ENCODE measurements around the gene DCPS.

DCPS gene

DNA sequence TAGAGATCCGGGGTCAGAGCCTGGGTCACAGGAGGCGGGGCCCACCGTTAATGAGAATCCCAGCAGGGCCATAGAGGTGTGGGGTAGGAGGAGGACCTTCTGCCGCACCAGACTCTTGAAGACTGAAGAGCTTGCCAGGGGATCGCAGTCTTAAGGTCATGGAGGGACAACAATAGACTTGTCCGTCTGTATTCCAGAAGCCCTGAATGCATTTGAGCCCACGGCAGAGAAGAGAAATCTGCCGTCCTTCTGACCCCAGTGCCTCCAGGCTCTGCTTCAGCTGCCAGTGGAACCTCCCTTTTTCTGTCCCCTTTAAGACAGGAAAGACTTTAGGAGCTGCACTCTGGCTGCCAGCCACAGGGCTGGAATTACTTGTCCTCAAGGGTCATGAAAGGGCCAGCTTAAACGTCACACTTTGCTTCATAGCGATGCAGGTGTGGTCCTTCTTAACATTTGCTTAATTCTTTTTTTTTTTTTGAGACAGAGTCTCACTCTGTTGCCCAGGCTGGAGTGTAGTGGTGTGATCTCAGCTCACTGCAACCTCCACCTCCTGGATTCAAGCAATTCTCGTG lies 36.1 kb downstream of the DCPS start:
- TF ChIP-seq GATA2 (IDR thresholded peaks at IDR 0.05; ENCODE audit: low read depth, low read length) (no peak), GATA3 (IDR thresholded peaks at IDR 0.05; ENCODE audit: low read depth, low read length) (no peak)

DNA sequence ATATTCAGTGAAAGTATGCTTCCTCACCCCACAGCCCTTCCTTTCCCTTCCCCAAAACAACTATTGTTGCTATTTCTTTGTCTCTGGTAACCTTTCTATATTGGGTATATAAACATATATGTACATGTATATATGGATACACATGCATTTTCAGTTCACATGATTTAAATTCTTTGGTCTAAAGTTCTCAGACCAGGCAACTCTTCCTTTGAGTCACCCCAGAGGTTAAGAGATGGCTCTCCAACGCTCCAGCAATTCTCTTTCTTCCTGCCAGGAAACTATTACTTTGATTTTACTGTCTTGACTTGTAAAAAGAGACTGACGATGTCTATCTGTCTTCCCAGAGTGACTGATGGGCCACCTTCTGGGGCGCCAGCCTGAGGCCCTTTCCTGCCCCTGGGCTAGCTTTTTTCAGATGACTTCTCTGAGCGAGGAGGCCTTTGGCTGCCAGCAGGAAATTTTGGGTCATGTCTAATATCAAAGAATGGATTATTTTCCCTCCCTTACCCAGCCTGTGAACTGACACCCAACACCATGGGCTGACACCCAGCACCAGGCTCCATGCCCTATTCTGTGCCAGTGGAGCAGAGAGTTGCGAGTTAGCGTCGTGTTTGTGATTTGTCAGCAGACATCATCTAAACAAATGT lies 37.2 kb downstream of the DCPS start:
- TF ChIP-seq GATA3 (IDR thresholded peaks at IDR 0.05; ENCODE audit: low read depth, low read length) = no peak
- no peak for TF ChIP-seq GATA2 (IDR thresholded peaks at IDR 0.05; ENCODE audit: low read depth, low read length)

DNA sequence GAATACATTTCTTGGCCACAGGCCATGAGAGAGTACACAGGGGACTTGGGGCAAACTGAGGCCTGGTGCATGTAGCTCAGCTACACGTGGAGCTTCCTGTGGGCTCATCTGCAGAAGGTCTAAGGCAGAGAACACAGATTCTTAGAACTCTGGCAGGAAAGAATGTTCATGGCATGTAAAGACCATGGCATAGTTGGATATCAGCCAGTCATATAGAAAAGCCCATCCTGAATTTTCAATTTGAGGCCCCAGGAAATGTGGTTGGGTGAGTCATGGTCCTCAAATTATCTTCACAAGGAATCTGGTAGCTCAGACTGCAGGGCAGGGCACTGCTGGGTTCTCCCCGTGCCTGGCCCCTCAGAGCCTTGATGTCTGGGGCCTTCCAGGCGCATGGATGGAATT lies 37.9 kb downstream of the DCPS start:
- TF ChIP-seq GATA2 (IDR thresholded peaks at IDR 0.05; ENCODE audit: low read depth, low read length) = no peak

DNA sequence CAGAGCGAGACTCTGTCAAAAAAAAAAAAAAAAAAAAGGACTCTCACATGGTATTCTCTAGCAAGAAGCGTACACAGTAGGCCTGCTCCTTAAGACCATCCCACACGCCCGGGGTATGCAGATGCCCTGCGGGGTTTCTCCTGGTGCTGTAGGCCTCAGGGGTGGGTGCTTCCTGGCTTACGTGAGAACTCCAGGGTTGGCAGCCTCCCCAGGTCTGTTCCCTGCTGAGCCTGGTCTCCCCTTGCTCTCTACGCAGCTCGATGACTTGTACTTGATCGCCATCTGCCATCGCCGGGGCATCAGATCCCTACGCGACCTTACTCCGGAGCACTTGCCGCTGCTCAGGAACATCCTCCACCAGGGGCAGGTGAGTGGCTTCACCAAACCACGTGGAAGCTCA lies 39.2 kb downstream of the DCPS start:
- no peak for TF ChIP-seq GATA3 (IDR thresholded peaks at IDR 0.05; ENCODE audit: low read depth, low read length)

DNA sequence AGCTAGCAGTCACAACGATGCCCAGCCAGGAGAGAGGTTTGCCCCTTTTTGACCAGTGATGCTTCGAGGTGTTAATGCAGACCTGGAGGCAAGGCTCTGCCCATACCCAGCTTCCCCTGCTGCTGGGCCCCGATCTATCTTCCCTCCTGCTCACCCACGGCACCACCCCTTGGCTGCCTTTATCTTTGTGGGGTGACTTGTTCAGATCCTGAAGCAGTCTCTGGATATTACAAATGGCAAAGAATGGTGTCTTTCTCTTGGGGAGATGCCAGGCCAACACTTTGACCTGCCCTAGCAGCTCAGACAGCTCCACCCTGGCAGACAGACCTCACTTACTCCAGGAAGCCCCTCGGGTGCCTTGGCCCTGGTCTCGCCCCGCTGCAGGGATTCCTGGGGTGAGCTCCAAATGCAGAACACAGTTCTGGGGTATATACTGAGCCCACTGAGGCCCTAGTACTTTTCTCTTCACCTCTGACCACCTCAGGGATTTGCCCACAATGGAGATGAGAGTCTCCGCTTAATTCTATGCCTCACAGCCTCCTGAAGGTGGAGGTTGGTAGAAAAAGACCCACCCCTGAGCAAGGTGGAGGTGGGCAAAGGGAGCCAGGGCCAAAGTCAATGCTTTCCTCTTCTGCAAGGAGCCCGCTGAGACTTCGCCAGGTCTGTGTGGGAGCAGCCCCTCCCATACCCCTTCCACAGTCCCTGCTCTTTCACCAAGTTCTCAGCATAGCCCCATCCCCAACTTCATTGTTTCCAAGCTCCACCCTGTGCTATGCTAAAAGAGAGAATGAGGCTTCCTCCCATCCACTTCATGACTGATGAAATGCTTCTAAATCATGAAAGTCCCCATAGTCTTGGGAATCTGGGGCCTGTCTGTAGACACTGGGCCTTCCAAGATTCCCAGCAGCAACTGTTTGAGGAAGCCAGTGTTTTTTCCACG lies 40.6 kb downstream of the DCPS start:
- TF ChIP-seq GATA3 (IDR thresholded peaks at IDR 0.05; ENCODE audit: low read depth, low read length) (no peak), GATA2 (IDR thresholded peaks at IDR 0.05; ENCODE audit: low read depth, low read length) (no peak)

DNA sequence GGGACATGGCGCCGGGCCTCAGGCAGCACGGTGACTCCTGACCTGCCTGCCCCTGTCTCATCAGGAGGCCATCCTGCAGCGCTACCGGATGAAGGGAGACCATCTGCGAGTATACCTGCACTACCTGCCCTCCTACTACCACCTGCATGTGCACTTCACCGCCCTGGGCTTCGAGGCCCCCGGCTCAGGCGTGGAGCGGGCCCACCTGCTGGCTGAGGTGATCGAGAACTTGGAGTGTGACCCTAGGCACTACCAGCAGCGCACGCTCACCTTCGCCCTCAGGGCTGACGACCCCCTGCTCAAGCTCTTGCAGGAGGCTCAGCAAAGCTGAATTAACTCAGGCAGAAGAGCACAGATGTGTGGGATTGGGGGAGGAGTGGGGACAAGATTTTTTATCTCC lies 41.4 kb downstream of the DCPS start:
- no peak for TF ChIP-seq GATA2 (IDR thresholded peaks at IDR 0.05; ENCODE audit: low read depth, low read length)
- no peak for TF ChIP-seq GATA3 (IDR thresholded peaks at IDR 0.05; ENCODE audit: low read depth, low read length)

DNA sequence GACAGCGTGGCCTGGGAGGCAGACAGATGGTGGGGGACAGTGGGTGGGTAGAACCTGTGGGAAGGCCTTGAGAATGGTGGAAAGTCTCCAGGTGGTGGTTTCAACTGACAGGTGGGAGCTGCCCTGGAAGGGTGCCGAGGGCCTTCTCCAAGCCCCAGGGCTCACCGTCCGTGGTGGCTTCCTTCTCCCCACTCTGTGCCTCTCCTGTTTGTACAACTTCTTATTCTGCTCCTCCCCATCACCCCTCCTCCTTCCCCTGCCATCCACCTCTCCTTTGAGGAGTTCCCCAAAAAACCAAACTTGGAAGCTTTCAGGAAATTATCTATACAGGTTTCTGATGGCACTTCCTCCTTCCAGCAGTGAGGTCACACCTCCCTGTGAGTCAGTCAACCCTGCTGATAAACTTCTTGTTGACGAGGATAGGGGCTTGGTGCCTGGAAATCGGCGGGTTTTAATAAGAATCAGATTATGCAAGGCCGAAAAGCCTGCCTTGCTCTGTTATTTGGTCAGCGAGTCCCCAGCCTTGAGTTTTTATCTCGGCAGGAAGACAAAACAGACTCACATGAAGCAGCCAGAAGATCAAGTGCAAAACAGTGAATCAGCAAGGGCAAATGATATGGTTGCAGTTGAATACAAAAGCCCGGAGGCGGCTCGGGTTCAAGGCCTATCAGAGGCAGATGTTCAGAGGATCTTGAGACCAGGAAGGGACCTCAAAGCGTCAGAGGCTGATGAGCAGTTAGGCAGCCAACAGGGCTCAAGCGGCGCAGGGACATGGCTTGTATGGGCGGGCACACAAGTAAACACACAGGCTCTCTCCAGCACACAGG lies 42.1 kb downstream of the DCPS start:
- TF ChIP-seq GATA3 (IDR thresholded peaks at IDR 0.05; ENCODE audit: low read depth, low read length) (no peak), GATA2 (IDR thresholded peaks at IDR 0.05; ENCODE audit: low read depth, low read length) (no peak)

DNA sequence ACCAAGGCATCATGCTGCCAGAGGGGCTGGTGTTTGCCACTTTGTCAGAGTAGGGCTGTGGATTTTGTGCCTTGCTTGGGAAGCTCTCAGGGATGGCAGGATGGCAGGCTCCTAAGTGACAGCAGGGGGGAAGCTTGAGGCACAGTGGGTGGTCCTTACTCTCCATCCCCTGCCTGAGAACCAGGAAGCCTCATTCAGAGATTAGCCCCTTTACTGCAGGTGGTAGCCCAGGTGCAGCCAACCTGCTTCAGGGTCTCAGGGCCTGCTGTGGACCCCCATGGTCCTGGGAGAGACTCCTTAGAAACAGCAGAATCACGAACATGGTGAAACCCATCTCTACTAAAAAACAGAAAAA lies 42.7 kb downstream of the DCPS start:
- TF ChIP-seq GATA3 (IDR thresholded peaks at IDR 0.05; ENCODE audit: low read depth, low read length) = no peak
- no peak for TF ChIP-seq GATA2 (IDR thresholded peaks at IDR 0.05; ENCODE audit: low read depth, low read length)

DNA sequence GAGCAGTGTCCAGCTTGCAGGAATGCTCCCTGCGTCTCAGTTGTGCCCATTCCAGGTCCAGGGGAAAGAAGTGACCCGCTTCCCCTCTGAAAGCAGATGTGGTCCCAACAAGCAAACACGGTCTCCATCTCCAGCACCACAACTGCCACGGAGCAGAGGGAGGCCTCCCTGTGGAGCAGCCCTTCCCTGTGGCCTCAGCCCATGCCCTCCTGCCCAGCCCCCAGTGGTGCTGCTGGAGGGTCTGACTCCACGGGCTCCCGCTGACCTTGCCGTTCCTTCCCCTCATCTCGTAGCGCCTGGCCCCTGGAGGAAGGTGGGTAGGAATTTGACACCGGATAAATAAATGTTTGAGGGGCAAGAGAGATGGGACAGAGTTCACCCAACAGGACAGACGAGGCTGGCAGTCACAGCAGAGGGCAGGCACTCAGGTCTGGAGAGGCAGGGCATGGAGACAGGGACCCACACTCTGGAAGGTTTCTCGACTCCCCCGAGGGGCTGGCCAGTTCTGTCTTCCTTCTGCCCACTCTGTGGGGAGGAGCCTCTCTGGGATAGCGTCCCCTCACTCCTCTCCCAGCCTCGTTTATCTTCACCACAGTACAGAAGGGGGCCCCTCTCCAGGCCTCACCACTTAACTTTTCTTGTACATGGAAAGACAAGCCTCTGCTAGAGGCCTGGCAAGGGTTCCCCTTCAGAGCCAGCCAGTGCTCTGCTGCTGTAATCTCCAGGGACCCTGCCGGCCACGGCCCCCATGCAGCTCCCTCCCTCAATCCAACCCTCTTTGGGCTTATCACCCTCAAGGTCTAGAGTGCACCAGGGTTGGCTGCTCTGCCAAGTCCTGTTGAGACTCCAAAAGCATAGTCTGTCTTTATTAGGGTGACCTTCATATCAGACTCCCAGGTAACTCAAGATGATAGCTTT lies 44.1 kb downstream of the DCPS start:
- TF ChIP-seq GATA2 (IDR thresholded peaks at IDR 0.05; ENCODE audit: low read depth, low read length) (no peak), GATA3 (IDR thresholded peaks at IDR 0.05; ENCODE audit: low read depth, low read length) (no peak)

DNA sequence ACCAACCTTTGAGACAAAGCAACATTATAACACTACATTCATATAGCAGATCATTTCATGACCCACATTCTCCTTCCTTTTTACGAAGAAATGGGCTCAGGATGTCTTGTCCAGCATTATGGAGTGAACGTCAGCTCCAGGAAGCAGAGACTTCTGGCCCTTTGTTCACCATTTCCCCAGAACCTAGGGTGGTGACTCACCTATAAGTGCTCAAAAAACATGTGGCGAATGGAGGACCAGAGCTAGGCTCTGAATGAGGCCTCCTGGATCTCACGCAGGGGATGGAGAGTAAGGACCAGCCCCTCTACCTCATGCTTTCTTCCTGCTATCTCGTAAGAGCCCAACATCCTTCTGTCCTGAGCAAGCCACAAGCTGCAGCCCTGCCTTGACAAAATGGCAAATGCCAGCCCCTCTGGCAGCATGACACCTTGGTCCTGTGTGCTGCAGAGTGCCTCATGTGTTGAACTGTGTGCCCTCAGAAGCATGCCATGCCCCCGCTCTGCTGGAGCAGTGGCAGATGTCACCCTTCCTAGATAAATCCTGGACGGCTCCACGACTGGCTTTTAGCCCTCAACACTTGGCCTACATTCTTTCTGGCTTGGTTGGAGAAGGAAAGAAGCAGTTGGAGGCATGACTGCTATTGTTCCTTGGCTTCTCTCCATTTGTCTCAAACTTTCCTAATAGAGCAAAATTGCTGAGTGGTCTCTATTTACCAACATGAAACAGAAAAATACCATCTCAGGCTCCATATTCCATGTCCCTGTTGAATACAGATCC lies 45.1 kb downstream of the DCPS start:
- TF ChIP-seq GATA3 (IDR thresholded peaks at IDR 0.05; ENCODE audit: low read depth, low read length) (no peak), GATA2 (IDR thresholded peaks at IDR 0.05; ENCODE audit: low read depth, low read length) (no peak)

DNA sequence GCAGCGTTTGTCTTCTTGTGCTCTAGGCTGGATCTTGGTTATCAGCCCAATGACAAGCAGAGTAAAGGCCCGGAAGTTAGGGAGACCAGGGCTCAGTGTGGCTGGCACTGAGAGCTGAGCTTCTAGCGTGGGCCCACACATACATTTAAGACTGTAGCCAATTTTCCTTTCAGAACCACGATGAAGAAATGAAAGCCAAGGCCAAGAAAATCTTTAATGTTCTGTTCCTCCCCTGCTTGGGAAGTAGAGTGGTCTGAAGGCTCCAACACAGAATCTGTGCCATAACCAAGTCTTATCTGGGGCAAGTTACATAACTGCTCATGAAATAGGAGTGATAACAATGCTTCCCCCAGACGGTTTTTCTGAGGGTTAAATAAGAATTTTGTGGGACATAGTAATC lies 47.0 kb downstream of the DCPS start:
- TF ChIP-seq GATA2 (IDR thresholded peaks at IDR 0.05; ENCODE audit: low read depth, low read length) (no peak), GATA3 (IDR thresholded peaks at IDR 0.05; ENCODE audit: low read depth, low read length) (no peak)

DNA sequence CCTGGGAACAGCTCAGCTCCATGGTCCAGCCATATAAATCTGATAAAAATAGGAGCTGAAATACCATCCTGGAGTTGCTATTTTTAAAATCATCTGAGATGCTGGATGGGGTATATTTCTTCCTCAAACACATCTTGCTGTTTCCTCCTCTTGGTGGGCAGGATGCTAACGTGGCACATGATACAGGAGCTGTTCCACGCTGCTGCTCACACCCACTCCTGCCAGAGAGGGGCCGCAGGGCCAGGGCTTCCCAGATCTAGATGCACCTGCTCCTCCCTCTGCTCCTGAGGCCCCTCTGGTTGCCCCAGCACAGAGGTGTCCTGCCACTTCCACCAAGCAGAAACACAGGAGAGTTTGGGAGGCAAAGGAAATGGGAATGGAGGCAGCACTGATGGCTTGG lies 48.3 kb downstream of the DCPS start:
- TF ChIP-seq GATA3 (IDR thresholded peaks at IDR 0.05; ENCODE audit: low read depth, low read length) = no peak
- no peak for TF ChIP-seq GATA2 (IDR thresholded peaks at IDR 0.05; ENCODE audit: low read depth, low read length)
